ENCODE measurements around the gene ARMS2.

DNA sequence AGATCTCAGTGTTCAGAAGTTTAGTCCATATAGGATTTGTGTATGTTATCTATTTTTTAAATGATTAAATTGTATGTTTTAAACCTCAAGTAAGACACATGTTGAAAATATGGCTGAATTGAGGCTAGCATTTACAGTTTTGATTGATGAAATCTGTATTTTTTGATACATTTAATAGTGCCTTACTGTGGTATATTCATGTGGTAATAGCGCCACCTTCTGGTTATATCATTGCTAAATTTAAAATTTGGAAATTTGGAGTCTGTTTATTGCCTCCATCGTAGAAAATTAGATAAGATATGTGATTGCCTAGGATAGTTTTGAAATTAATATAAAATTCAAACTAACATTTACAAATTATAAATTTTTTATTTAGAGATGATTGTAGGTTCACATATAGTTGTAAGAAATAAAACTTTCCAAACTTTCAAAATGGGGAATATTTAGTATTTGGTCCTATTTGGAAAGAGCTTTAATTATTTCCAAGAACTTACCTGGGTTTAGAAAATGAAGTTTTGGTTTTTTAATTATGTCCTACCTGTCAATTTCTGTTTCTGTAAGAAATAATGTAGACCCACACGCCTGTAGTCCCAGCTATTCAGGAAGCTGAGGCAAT, 19.1 kb upstream of the ARMS2 start:
- TF ChIP-seq, protein P1, sequence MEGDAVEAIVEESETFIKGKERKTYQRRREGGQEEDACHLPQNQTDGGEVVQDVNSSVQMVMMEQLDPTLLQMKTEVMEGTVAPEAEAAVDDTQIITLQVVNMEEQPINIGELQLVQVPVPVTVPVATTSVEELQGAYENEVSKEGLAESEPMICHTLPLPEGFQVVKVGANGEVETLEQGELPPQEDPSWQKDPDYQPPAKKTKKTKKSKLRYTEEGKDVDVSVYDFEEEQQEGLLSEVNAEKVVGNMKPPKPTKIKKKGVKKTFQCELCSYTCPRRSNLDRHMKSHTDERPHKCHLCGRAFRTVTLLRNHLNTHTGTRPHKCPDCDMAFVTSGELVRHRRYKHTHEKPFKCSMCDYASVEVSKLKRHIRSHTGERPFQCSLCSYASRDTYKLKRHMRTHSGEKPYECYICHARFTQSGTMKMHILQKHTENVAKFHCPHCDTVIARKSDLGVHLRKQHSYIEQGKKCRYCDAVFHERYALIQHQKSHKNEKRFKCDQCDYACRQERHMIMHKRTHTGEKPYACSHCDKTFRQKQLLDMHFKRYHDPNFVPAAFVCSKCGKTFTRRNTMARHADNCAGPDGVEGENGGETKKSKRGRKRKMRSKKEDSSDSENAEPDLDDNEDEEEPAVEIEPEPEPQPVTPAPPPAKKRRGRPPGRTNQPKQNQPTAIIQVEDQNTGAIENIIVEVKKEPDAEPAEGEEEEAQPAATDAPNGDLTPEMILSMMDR (conservative IDR thresholded peaks at IDR 0.05): peak; percentile 80
- no peak for TF ChIP-seq ZFX (IDR thresholded peaks at IDR 0.05)
